ENCODE results near the gene AP3D1. TPM values are rescaled to one million over a fixed set of nuclear protein-coding genes. Genes with fewer than 3 reads are reported as not detected.

Gene AP3D1
- total and polyA plus RNA-seq, 9 of the 15 experiments (the other 6 are each of a cell fraction or from before 2014, with no cell fraction given) = 1.2 to 86.1 (median 35.9) TPM

DNA sequence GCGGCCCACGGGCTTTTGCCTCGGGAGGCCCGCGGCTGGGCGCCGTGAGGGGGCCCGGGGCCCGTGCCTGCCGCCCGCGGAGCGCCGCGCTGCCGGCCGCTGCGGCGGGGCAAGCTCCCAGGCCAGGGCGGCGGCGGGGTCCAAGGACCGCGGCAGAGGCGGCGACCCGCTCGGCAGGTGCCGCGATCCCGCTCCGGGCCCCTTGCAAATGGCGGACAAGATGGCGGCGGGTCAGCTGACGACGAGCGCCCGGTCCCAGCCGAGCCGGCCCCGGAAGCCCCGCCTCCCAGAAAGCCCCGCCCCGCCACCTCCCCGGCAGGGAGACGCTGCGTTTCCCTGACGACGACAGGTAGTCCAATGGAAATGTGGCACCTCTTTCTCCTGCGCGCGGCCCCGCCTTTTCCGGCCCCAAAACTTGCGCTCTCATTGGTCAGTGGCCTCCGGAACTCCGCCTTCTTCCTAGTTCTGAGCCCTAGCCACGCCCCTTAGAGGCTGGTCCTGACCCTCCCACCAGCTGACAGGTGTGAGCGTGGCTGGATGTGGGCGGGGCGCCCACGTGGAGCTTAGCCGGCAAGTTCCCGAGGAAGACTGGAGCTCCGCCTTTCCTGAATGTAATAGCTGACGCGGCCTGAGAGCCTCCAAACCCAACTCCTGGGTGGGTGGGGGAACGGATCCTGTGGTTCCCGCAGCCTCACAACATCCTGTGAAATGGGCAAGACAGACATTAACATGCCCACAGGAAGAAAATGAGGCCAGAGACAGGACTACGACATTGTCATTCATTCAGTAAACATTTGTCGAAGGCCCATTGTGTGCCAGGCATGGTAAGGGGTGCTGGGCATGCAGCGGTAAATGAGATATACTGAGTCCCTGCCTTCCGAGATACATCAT is at the start of gene AP3D1 (continued):
- TF ChIP-seq ZNF655 (CRISPR knock-in tag; IDR thresholded peaks at IDR 0.05) = no peak
- no peak for TF ChIP-seq ZNF76 (CRISPR knock-in tag; IDR thresholded peaks at IDR 0.05; ENCODE audit: borderline replicate concordance)
- TF ChIP-seq MCM3 (IDR thresholded peaks at IDR 0.05) = no peak
- TF ChIP-seq ZNF583 (CRISPR knock-in tag; IDR thresholded peaks at IDR 0.05) = no peak
- no peak for TF ChIP-seq IFI16 (CRISPR knock-in tag; IDR thresholded peaks at IDR 0.05)
- TF ChIP-seq ZBTB33 (CRISPR knock-in tag; IDR thresholded peaks at IDR 0.05) = no peak
- no peak for TF ChIP-seq ZBTB26 (CRISPR knock-in tag; IDR thresholded peaks at IDR 0.05)
- TF ChIP-seq ZNF695 (CRISPR knock-in tag; IDR thresholded peaks at IDR 0.05) = no peak
- TF ChIP-seq CBX2 (IDR thresholded peaks at IDR 0.05; ENCODE audit: insufficient read depth, low read length, poor library complexity, severe bottlenecking) = no peak
- TF ChIP-seq ATF1 (CRISPR knock-in tag; IDR thresholded peaks at IDR 0.05) = no peak
- TF ChIP-seq ATF1 (tag; IDR thresholded peaks at IDR 0.05) = peak; percentile 92
- no peak for TF ChIP-seq NR2C1 (IDR thresholded peaks at IDR 0.05)
- no peak for TF ChIP-seq NR2C1 (tag; IDR thresholded peaks at IDR 0.05)
- TF ChIP-seq RFX1 (IDR thresholded peaks at IDR 0.05) = peak; percentile 97
- TF ChIP-seq, protein P1, sequence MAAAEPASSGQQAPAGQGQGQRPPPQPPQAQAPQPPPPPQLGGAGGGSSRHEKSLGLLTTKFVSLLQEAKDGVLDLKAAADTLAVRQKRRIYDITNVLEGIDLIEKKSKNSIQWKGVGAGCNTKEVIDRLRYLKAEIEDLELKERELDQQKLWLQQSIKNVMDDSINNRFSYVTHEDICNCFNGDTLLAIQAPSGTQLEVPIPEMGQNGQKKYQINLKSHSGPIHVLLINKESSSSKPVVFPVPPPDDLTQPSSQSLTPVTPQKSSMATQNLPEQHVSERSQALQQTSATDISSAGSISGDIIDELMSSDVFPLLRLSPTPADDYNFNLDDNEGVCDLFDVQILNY (CRISPR knock-in tag; IDR thresholded peaks at IDR 0.05) = no peak
- TF ChIP-seq HNRNPH1 (optimal IDR thresholded peaks at IDR 0.05; ENCODE audit: low read depth, low read length) = no peak
- TF ChIP-seq SRSF3 (IDR thresholded peaks at IDR 0.05; ENCODE audit: insufficient read depth, low read length) = no peak
- TF ChIP-seq SMC3 (conservative IDR thresholded peaks at IDR 0.05; ENCODE audit: insufficient read depth, low read depth, low read length) = no peak
- peak; percentile 98 for TF ChIP-seq SAP30 (IDR thresholded peaks at IDR 0.05; ENCODE audit: borderline replicate concordance, insufficient read depth, low read depth, low read length, poor library complexity, severe bottlenecking)
- no peak for TF ChIP-seq CTCFL (IDR thresholded peaks at IDR 0.05; ENCODE audit: borderline replicate concordance, insufficient read depth, low read depth, low read length, poor library complexity, severe bottlenecking)
